ENCODE results near the gene TARS3. TPM values are rescaled to one million over a fixed set of nuclear protein-coding genes. Genes with fewer than 3 reads are reported as not detected.

The TARS3 gene
- total RNA-seq, 1 donor from 2014 or later = 10.4 TPM

GRCh38 chr15:101614761-101615160 lies 109.5 kb downstream of the TARS3 start:
- no peaks in the 10 kb centered on the region for H3K36me3 ChIP-seq (ENCODE audit: control insufficient read depth, insufficient read depth, low read length)
- TF ChIP-seq CTCF (IDR thresholded peaks at IDR 0.05; ENCODE audit: insufficient read depth, low read length, poor library complexity, severe bottlenecking) = no peak
- H3K27me3 ChIP-seq (ENCODE audit: control insufficient read depth, insufficient read depth, low read length) = peaks cover 10% of the 10 kb centered on the region
- H3K4me3 ChIP-seq (ENCODE audit: low read depth, low read length) = no peak overlapping the region
- DNase-seq (ENCODE audit: low read depth) = no peak

- H3K4me3 ChIP-seq (ENCODE audit: low read depth, low read length) = no peak overlapping the region
- no peaks in the 10 kb centered on the region for H3K36me3 ChIP-seq (ENCODE audit: control insufficient read depth, insufficient read depth, low read length)
- H3K27me3 ChIP-seq (ENCODE audit: control insufficient read depth, insufficient read depth, low read length) = peaks cover 10% of the 10 kb centered on the region
- no peak for DNase-seq (ENCODE audit: low read depth)
- no peak for TF ChIP-seq CTCF (IDR thresholded peaks at IDR 0.05; ENCODE audit: insufficient read depth, low read length, poor library complexity, severe bottlenecking)
Measured at GRCh38 chr15:101614001-101614585, 110.2 kb downstream of the TARS3 start.

- Histone ChIP-seq H3K36me3 (ENCODE audit: control insufficient read depth, insufficient read depth, low read length) (no peaks in the 10 kb centered on the region), H3K4me3 (ENCODE audit: low read depth, low read length) (no peak overlapping the region), H3K27me3 (ENCODE audit: control insufficient read depth, insufficient read depth, low read length) (peaks cover 10% of the 10 kb centered on the region)
- no peak for TF ChIP-seq CTCF (IDR thresholded peaks at IDR 0.05; ENCODE audit: insufficient read depth, low read length, poor library complexity, severe bottlenecking)
- DNase-seq (ENCODE audit: low read depth) = no peak
Measured at GRCh38 chr15:101613130-101614000, 110.9 kb downstream of the TARS3 start.

- no peak overlapping the region for H3K4me3 ChIP-seq (ENCODE audit: low read depth, low read length)
- H3K36me3 ChIP-seq (ENCODE audit: control insufficient read depth, insufficient read depth, low read length) = no peaks in the 10 kb centered on the region
- H3K27me3 ChIP-seq (ENCODE audit: control insufficient read depth, insufficient read depth, low read length) = peaks cover 10% of the 10 kb centered on the region
- no peak for TF ChIP-seq CTCF (IDR thresholded peaks at IDR 0.05; ENCODE audit: insufficient read depth, low read length, poor library complexity, severe bottlenecking)
- no peak for DNase-seq (ENCODE audit: low read depth)
Measured at GRCh38 chr15:101612676-101613075, 111.6 kb downstream of the TARS3 start.

GRCh38 chr15:101611580-101612299 lies 112.5 kb downstream of the TARS3 start:
- Histone ChIP-seq H3K36me3 (ENCODE audit: control insufficient read depth, insufficient read depth, low read length) (no peaks in the 10 kb centered on the region), H3K27me3 (ENCODE audit: control insufficient read depth, insufficient read depth, low read length) (peaks cover 10% of the 10 kb centered on the region), H3K4me3 (ENCODE audit: low read depth, low read length) (no peak overlapping the region)
- DNase-seq (ENCODE audit: low read depth) = no peak
- TF ChIP-seq CTCF (IDR thresholded peaks at IDR 0.05; ENCODE audit: insufficient read depth, low read length, poor library complexity, severe bottlenecking) = no peak
